Activated CD8-positive, alpha-beta T cell treated with anti-CD3 and anti-CD28 coated beads for 36 hours (primary cell): ENCODE data around the gene RAPH1. TPM values are rescaled to one million over a fixed set of nuclear protein-coding genes. Genes with fewer than 3 reads are reported as not detected.

ENCODE experiments used
- ATAC-seq: fragments of 200-7000 bp; cut with Tn5 transposase; one replicate; pipeline ENCODE4 v1.10.0; 2021; ENCODE audit warnings: mild to moderate bottlenecking, moderate library complexity
- CTCF ChIA-PET: fragments of 350-600 bp; sonication (Branson Sonifier 250); formaldehyde crosslinking; loops from one replicate; lab custom pipeline; 2021; ENCODE audit warnings: antibody characterized with exemption; lab: Charles Lee
- POLR2A ChIA-PET: fragments of 350-600 bp; sonication (Branson Sonifier 250); formaldehyde crosslinking; loops from one replicate; lab custom pipeline; 2021; ENCODE audit warnings: antibody characterized with exemption; lab: Charles Lee
- DNase-seq: peaks from one replicate; pipeline ENCODE4 v3.0.0-alpha.2; 2020
- H3K27ac Mint-ChIP-seq: one replicate; pipeline ENCODE4 v1.8.0; 2021; ENCODE audit warnings: mild to moderate bottlenecking, mixed read lengths
- H3K27me3 Mint-ChIP-seq: one replicate; pipeline ENCODE4 v1.8.0; 2021; ENCODE audit warnings: mixed read lengths
- H3K36me3 Mint-ChIP-seq: one replicate; pipeline ENCODE4 v1.8.0; 2021; ENCODE audit warnings: low read depth, mixed read lengths
- H3K4me1 Mint-ChIP-seq: one replicate; pipeline ENCODE4 v1.8.0; 2021; ENCODE audit warnings: low read depth, mixed read lengths
- H3K4me3 Mint-ChIP-seq: one replicate; pipeline ENCODE4 v1.8.0; 2021; ENCODE audit warnings: mild to moderate bottlenecking, moderate library complexity, mixed read lengths
- H3K9me3 Mint-ChIP-seq: one replicate; pipeline ENCODE4 v1.8.0; 2021; ENCODE audit warnings: mixed read lengths
- intact Hi-C: fragments of 100-400 bp; cut with micrococcal nuclease; formaldehyde crosslinking; loops from one replicate; pipeline ENCODE4 v1.10.0; 2022
- total RNA-seq, 2 experiments: library from RNA; stranded (reverse); gene quantifications; one replicate each; pipeline ENCODE4 v1.2.3, GENCODE V29; 2021
- TF ChIP-seq, protein P1 (sequence below): fragments of 200-600 bp; IDR thresholded peaks from one replicate; pipeline ENCODE4 v1.8.0; 2022; ENCODE audit warnings: antibody characterized with exemption, mild to moderate bottlenecking

The RAPH1 gene
- total RNA-seq, 2 experiments from 2014 or later, result 1.5 to 1.9 TPM

DNA sequence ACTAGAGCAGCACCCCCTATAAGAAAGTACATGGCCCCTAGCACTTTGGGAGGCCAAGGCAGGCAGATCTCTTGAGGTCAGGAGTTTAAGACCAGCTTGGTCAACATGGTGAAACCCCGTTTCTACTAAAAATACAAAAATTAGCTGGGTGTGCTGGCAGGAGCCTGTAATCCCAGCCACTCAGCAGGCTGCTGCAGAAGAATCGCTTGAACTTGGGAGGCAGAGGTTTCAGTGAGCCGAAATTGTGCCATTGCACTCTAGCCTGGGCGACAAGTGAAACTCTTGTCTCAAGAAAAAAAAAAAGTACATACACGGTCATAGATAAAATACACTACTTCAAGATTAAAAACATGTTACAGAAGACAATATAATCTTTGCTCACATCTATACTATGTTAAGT lies 63.8 kb downstream of the RAPH1 start:
- no peak overlapping the region for H3K27ac Mint-ChIP-seq
- H3K9me3 Mint-ChIP-seq, result no peaks in the 10 kb centered on the region
- ATAC-seq (no peak), DNase-seq (no peak)
- TF ChIP-seq, protein P1, sequence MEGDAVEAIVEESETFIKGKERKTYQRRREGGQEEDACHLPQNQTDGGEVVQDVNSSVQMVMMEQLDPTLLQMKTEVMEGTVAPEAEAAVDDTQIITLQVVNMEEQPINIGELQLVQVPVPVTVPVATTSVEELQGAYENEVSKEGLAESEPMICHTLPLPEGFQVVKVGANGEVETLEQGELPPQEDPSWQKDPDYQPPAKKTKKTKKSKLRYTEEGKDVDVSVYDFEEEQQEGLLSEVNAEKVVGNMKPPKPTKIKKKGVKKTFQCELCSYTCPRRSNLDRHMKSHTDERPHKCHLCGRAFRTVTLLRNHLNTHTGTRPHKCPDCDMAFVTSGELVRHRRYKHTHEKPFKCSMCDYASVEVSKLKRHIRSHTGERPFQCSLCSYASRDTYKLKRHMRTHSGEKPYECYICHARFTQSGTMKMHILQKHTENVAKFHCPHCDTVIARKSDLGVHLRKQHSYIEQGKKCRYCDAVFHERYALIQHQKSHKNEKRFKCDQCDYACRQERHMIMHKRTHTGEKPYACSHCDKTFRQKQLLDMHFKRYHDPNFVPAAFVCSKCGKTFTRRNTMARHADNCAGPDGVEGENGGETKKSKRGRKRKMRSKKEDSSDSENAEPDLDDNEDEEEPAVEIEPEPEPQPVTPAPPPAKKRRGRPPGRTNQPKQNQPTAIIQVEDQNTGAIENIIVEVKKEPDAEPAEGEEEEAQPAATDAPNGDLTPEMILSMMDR, result no peak
- no peaks in the 10 kb centered on the region for H3K36me3 Mint-ChIP-seq
- H3K4me3 Mint-ChIP-seq, result no peak overlapping the region
- H3K27me3 Mint-ChIP-seq, result peaks cover 3% of the 10 kb centered on the region
- no peaks in the 10 kb centered on the region for H3K4me1 Mint-ChIP-seq
- ChIA-PET CTCF (no interaction called here), POLR2A (no interaction called here)
- intact Hi-C loops, result no loop called here

DNA sequence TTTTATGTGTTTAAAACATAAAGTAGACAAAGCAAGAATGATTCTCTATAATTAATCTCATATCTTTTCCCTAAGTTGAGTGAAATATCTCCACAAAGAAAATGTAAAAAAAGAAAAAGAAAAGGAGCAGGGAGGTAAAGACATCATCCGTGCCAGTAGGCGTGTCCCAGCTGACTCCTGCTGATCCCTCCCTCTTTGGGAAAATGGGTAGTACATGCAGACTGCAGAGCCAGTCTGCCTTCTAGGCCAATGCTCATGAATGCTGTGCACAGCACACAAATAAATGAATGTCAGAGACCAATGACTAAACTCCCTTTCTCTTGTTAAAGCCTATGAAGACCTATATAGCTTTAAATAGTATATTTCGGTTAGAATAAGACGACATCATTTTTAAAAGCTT lies 64.7 kb downstream of the RAPH1 start:
- Mint-ChIP-seq H3K27me3 (peaks cover 3% of the 10 kb centered on the region), H3K9me3 (no peaks in the 10 kb centered on the region), H3K4me3 (no peak overlapping the region), H3K4me1 (no peaks in the 10 kb centered on the region), H3K36me3 (no peaks in the 10 kb centered on the region), H3K27ac (no peak overlapping the region)
- TF ChIP-seq, protein P1, result no peak
- POLR2A ChIA-PET, result no interaction called here
- ATAC-seq, result no peak
- intact Hi-C loops, result no loop called here
- no peak for DNase-seq
- CTCF ChIA-PET, result interaction anchor here (2.3 kb wide), 1 partner anchor 345 kb away, joined by 9 read pairs; no protein-coding TSS in a partner anchor

DNA sequence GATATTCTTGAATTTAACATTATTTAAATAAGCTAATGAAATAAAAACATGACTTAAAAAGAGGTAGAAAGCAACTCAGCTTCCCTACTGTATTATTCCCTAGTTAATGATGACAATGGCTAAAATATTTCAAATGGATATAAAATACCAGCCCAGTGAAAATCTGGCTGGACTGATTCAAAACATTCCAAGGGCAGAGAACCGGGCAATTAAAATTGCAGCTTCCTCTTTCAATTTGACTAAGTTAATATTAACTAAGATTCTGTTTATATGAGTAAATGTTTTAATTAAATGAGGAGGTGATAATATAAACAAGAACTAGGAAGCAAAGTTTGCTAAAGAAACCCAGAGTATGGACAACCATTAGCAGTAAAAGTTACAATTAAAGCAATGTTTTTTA lies 65.6 kb downstream of the RAPH1 start:
- CTCF ChIA-PET, result interaction anchor here (1.2 to 2.3 kb wide), 3 partner anchors 11 to 346 kb away, joined by 3 to 9 read pairs (median 4); no protein-coding TSS in a partner anchor
- POLR2A ChIA-PET, result interaction anchor here (0.6 to 0.7 kb wide), 2 partner anchors 57 to 149 kb away, joined by 3 read pairs; no protein-coding TSS in a partner anchor
- H3K4me1 Mint-ChIP-seq, result no peaks in the 10 kb centered on the region
- peaks cover 3% of the 10 kb centered on the region for H3K27me3 Mint-ChIP-seq
- H3K4me3 Mint-ChIP-seq, result no peak overlapping the region
- TF ChIP-seq, protein P1, result no peak
- H3K36me3 Mint-ChIP-seq, result no peaks in the 10 kb centered on the region
- DNase-seq, result no peak
- ATAC-seq, result no peak
- intact Hi-C loops, result no loop called here
- H3K9me3 Mint-ChIP-seq, result no peaks in the 10 kb centered on the region
- H3K27ac Mint-ChIP-seq, result no peak overlapping the region

DNA sequence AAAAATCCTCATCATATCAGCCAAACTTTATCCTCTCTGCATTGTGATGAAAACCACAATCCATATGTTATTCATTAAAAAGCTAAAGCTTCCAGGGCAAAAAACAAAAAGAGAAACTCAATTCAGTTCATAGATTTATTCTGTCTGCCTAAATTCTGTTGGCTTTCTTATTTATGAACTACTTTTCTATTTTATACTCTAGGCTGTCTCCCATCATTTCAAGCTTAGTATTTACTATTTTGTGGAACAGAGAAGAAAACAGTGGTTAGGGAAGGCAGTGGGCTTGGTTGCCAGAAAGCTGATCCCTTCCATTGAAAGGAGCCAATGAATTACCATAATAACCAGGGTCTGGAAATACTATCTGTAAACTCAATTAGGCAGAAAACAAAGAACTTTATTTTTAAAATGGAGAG lies 71.8 kb downstream of the RAPH1 start:
- Mint-ChIP-seq H3K36me3 (no peaks in the 10 kb centered on the region), H3K27ac (no peak overlapping the region), H3K4me1 (no peaks in the 10 kb centered on the region), H3K4me3 (no peak overlapping the region), H3K27me3 (no peaks in the 10 kb centered on the region), H3K9me3 (no peaks in the 10 kb centered on the region)
- intact Hi-C loops, result no loop called here
- CTCF ChIA-PET, result interaction anchor here (1.1 to 2.9 kb wide), 2 partner anchors 9 to 21 kb away, joined by 4 to 10 read pairs; no protein-coding TSS in a partner anchor
- TF ChIP-seq, protein P1, result no peak
- DNase-seq (no peak), ATAC-seq (no peak)
- POLR2A ChIA-PET, result no interaction called here

DNA sequence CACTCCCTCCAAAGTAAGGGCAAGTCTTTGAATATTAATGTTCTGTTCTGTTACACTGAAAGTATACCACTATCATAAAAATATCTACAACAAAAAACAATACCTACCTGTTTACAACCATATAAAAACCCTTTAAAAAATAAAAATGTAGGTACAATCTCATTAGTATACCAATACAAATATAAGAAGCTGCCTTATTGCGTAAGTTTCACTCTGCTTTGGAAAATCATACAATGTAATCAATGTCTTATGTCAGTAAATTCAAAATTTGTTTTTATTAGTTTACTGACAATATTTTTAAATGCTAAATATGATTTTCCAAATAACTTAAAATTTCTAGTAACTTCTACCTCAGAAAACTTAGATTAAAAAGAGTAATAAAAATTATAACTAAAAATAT lies 72.8 kb downstream of the RAPH1 start:
- Mint-ChIP-seq H3K4me3 (no peak overlapping the region), H3K36me3 (no peaks in the 10 kb centered on the region), H3K9me3 (no peaks in the 10 kb centered on the region), H3K4me1 (no peaks in the 10 kb centered on the region), H3K27ac (no peak overlapping the region), H3K27me3 (no peaks in the 10 kb centered on the region)
- intact Hi-C loops, result no loop called here
- CTCF ChIA-PET, result interaction anchor here (2.9 kb wide), 1 partner anchor 8 kb away, joined by 10 read pairs; no protein-coding TSS in a partner anchor
- DNase-seq (no peak), ATAC-seq (no peak)
- TF ChIP-seq, protein P1, result no peak
- POLR2A ChIA-PET, result no interaction called here
